Measurements from ENCODE around the gene HOXC10. TPM values are rescaled to one million over a fixed set of nuclear protein-coding genes. Genes with fewer than 3 reads are reported as not detected.
A peak's percentile ranks its signal among the peaks of the same experiment; 100 is the strongest.

HOXC10 gene
- total and polyA plus RNA-seq, 2 donors (not counting 3 experiments of a cell fraction or from before 2014, with no cell fraction given): 0.18 TPM; not detected in 1

DNA sequence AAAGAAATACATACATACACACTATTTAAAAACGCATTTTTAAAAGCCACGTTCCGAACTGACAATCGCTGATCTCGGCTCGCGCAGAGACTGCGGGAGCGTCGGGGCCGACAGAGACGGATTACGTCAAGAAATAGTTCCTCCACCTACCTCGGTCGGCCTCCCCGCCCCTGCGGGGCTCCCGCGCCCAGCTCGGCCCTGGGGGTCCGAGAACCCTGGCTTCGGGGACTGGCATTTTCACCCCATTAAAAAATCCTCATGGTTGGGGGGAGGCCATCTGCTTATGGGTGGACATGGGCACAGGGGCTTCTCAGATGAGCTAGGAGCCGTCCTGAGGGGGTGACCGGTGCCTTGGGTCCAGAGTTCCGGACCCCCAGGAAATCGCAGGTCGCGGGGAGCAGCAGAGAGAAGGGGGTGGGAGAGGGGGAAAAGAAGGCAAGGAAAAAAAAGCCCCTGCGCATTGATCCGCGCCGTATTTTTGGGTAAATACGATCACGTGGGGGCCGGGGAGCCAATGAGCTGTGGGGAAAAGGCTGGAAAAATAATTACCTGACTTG is 14.7 kb downstream of the HOXC10 start:
- Histone ChIP-seq H3K27ac (ENCODE audit: insufficient read depth, low read depth, low read length) (no peak overlapping the region), H3K9ac (replicated peaks; ENCODE audit: extremely low read depth, insufficient read depth, low read length) (no peak overlapping the region), H3K27me3 (ENCODE audit: control insufficient read depth in 2 of 2, insufficient read depth in 2 of 2, low read length in 2 of 2) (peaks cover 77 to 98% of the 10 kb centered on the region in 2 experiments), H3K9me1 (replicated peaks; ENCODE audit: control insufficient read depth, extremely low read depth, insufficient read depth, low read length) (no peaks in the 10 kb centered on the region), H3K4me2 (ENCODE audit: insufficient read depth, low read length) (peak overlapping the region; percentile 9), H3K4me1 (ENCODE audit: control insufficient read depth, extremely low read depth, insufficient read depth, low read length) (no peaks in the 10 kb centered on the region), H4K20me1 (replicated peaks; ENCODE audit: control insufficient read depth, extremely low read depth, insufficient read depth, low read length) (no peaks in the 10 kb centered on the region), H3K9me3 (replicated peaks; ENCODE audit: control insufficient read depth, insufficient read depth, low read length) (no peaks in the 10 kb centered on the region), H3K36me3 (ENCODE audit: control insufficient read depth in 2 of 2, extremely low read depth in 1 of 2, insufficient read depth in 2 of 2, low read length in 2 of 2) (no peaks in the 10 kb centered on the region), H2AFZ (ENCODE audit: low read depth, low read length) (no peak overlapping the region), H3K4me3 (replicated peaks in 1 of 3; ENCODE audit: insufficient read depth in 1 of 3, low read depth in 1 of 3, low read length in 3 of 3) (peak overlapping the region in 1 of 3 experiments; percentile 0), H3K79me2 (ENCODE audit: control insufficient read depth, insufficient read depth, low read length) (no peaks in the 10 kb centered on the region)
- BruUV-seq (replicated peaks): no TSS peak
- intact Hi-C loops (cut with micrococcal nuclease) (loop anchor here (10.0 kb wide), 1 partner anchor 365 kb away; the partner anchor contains the start of gene GPR84), dilution Hi-C loops (cut with MboI; ENCODE audit: extremely low pct_ligation_motif_present, low sequenced_read_pairs) (no loop called here)
- no peak for TF ChIP-seq GATA2 (IDR thresholded peaks at IDR 0.05; ENCODE audit: insufficient read depth, insufficient read length, low read depth, low read length)
- TF ChIP-seq FOS (IDR thresholded peaks at IDR 0.05; ENCODE audit: borderline replicate concordance, insufficient read depth, low read length): no peak
- no peak for TF ChIP-seq JUN (IDR thresholded peaks at IDR 0.05; ENCODE audit: borderline replicate concordance, insufficient read depth, insufficient read length, low read depth)
- no peak for TF ChIP-seq POLR2A (IDR thresholded peaks at IDR 0.05; ENCODE audit: low read depth, low read length)
- TF ChIP-seq POLR2AphosphoS5 (IDR thresholded peaks at IDR 0.05; ENCODE audit: insufficient read depth, low read depth, low read length): no peak
- TF ChIP-seq, protein P1, sequence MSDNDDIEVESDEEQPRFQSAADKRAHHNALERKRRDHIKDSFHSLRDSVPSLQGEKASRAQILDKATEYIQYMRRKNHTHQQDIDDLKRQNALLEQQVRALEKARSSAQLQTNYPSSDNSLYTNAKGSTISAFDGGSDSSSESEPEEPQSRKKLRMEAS (IDR thresholded peaks at IDR 0.05; ENCODE audit: insufficient read depth, insufficient read length): no peak
- TF ChIP-seq, protein P2, sequence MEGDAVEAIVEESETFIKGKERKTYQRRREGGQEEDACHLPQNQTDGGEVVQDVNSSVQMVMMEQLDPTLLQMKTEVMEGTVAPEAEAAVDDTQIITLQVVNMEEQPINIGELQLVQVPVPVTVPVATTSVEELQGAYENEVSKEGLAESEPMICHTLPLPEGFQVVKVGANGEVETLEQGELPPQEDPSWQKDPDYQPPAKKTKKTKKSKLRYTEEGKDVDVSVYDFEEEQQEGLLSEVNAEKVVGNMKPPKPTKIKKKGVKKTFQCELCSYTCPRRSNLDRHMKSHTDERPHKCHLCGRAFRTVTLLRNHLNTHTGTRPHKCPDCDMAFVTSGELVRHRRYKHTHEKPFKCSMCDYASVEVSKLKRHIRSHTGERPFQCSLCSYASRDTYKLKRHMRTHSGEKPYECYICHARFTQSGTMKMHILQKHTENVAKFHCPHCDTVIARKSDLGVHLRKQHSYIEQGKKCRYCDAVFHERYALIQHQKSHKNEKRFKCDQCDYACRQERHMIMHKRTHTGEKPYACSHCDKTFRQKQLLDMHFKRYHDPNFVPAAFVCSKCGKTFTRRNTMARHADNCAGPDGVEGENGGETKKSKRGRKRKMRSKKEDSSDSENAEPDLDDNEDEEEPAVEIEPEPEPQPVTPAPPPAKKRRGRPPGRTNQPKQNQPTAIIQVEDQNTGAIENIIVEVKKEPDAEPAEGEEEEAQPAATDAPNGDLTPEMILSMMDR (IDR thresholded peaks at IDR 0.05; ENCODE audit: extremely low read depth in 1 of 2, insufficient read depth in 1 of 2, low read depth in 1 of 2, low read length in 2 of 2): no peak
- TF ChIP-seq MYC (IDR thresholded peaks at IDR 0.05; ENCODE audit: low read depth, low read length): no peak
- ChIA-PET CTCF (interaction anchor here (1.0 to 2.6 kb wide), 6 partner anchors 9 to 208 kb away, joined by 3 to 17 read pairs (median 5); partner anchors contain the start of gene HOXC8), POLR2A (no interaction called here)
- DNase-seq (ENCODE audit: low read depth, low spot score): no peak
- FAIRE-seq: no peak

All from endothelial cell of umbilical vein (primary cell).